ENCODE results near the gene CAMTA1.

GRCh38 chr1:7518411-7518810, 733.2 kb downstream of the CAMTA1 start:
- TF ChIP-seq EP300 (IDR thresholded peaks at IDR 0.05), result no peak
- TF ChIP-seq POLR2AphosphoS5 (IDR thresholded peaks at IDR 0.05), result no peak

Data from stomach (tissue), 4 donors.